PC-9 (cell line): ENCODE measurements around the gene BCAS3.

Experiments used
- EZH2 ChIP-seq: fragments of 200-600 bp; sonication (generic); IDR thresholded peaks from 2 replicates; pipeline ENCODE4 v1.8.0; 2017; ENCODE audit warnings: antibody characterized with exemption, low read depth
- TF ChIP-seq, protein P1 (sequence below): fragments of 200-600 bp; sonication (generic); conservative IDR thresholded peaks from 2 replicates; pipeline ENCODE4 v1.6.1; 2017; ENCODE audit warnings: mixed run types, antibody characterized with exemption, mild to moderate bottlenecking, moderate library complexity

DNA sequence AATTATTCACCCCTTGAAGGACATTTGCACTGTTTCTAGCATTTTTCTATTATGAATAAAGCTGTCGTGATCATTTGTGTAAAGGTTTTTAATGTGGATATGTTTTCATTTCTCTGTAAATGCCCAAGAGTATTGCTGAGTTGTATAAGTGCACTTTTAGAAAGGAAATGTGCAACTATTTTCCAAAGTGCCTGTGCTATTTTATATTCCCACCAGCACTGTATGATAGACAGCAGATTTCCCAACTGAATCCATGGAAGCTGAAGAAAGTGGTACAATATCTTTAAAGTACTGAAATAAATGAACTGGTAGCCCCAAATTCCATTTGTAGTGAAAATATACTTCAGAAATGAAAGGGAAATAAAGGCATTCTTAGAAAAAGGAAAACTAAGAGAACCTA lies 238.4 kb downstream of the BCAS3 start:
- TF ChIP-seq EZH2, result no peak
- TF ChIP-seq, protein P1, sequence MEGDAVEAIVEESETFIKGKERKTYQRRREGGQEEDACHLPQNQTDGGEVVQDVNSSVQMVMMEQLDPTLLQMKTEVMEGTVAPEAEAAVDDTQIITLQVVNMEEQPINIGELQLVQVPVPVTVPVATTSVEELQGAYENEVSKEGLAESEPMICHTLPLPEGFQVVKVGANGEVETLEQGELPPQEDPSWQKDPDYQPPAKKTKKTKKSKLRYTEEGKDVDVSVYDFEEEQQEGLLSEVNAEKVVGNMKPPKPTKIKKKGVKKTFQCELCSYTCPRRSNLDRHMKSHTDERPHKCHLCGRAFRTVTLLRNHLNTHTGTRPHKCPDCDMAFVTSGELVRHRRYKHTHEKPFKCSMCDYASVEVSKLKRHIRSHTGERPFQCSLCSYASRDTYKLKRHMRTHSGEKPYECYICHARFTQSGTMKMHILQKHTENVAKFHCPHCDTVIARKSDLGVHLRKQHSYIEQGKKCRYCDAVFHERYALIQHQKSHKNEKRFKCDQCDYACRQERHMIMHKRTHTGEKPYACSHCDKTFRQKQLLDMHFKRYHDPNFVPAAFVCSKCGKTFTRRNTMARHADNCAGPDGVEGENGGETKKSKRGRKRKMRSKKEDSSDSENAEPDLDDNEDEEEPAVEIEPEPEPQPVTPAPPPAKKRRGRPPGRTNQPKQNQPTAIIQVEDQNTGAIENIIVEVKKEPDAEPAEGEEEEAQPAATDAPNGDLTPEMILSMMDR, result no peak
